GM12878 (cell line): Measurements from ENCODE around the gene PLEKHD1. TPM values are rescaled to one million over a fixed set of nuclear protein-coding genes. Genes with fewer than 3 reads are reported as not detected.

Source experiments
- ATAC-seq: fragments of 200-7000 bp; cut with Tn5 transposase; 3 replicates; pipeline ENCODE4 v1.9.1; 2020; ENCODE audit warnings: mild to moderate bottlenecking, moderate library complexity
- BruUV-seq: library from RNA; stranded (reverse); fragments of 400-500 nt; replicated peaks from 2 replicates; lab custom pipeline; 2021; lab: Mats Ljungman, UMichigan
- CTCF ChIA-PET: fragments of 300-600 bp; sonication (Branson Sonifier 250); formaldehyde crosslinking; extraction: SDS; loops from one replicate; lab custom pipeline; 2021; ENCODE audit warnings: inconsistent platforms; lab: Yijun Ruan, JAX
- POLR2A ChIA-PET: fragments of 350-600 bp; formaldehyde crosslinking; extraction: SDS; loops from one replicate; lab custom pipeline; 2021; ENCODE audit warnings: inconsistent platforms; lab: Charles Lee
- RAD21 ChIA-PET: fragments of 300-600 bp; sonication (Branson Sonifier 250); formaldehyde crosslinking; loops from one replicate; lab custom pipeline; 2023; ENCODE audit warnings: antibody characterized with exemption; ENCODE audit not compliant: unreplicated experiment; lab: Charles Lee
- SMC1A ChIA-PET: fragments of 300-600 bp; sonication (Branson Sonifier 250); formaldehyde crosslinking; loops from one replicate; lab custom pipeline; 2023; ENCODE audit not compliant: unreplicated experiment, uncharacterized antibody; lab: Charles Lee
- DNase-seq: peaks from one replicate; pipeline ENCODE4 v3.0.0-alpha.2; 2011; ENCODE audit warnings: low read depth, low spot score
- FAIRE-seq: peaks from 3 replicates; lab custom pipeline; 2011; peaks lifted over from hg19 to GRCh38; lab: Jason Lieb, UNC
- H2AFZ ChIP-seq: 2 replicates; pipeline ENCODE4 v1.6.0; 2011; ENCODE audit warnings: low read depth, low read length, control low read depth; ENCODE audit not compliant: control insufficient read depth
- H3K27ac ChIP-seq: 2 replicates; pipeline ENCODE4 v1.5.1; 2011; ENCODE audit warnings: control low read depth; ENCODE audit not compliant: control insufficient read depth, insufficient read depth
- H3K27me3 ChIP-seq, 2 experiments: replicated peaks in 1 of 2; 2 replicates each; pipeline versions ENCODE4 v1.6.0 to v1.6.1; 2011; ENCODE audit warnings: low read length in 1 of 2; ENCODE audit not compliant: control insufficient read depth in 2 of 2, insufficient read depth in 2 of 2
- H3K36me3 ChIP-seq, 2 experiments: 2 replicates each; pipeline ENCODE4 v1.5.1; 2011; ENCODE audit warnings: low read length in 1 of 2; ENCODE audit not compliant: control insufficient read depth in 2 of 2, insufficient read depth in 2 of 2
- H3K4me1 ChIP-seq: 2 replicates; pipeline ENCODE4 v1.6.1; 2011; ENCODE audit warnings: mild to moderate bottlenecking, low read length, moderate library complexity, mixed read lengths; ENCODE audit not compliant: control insufficient read depth, insufficient read depth
- H3K4me2 ChIP-seq: 2 replicates; pipeline ENCODE4 v1.6.0; 2011; ENCODE audit warnings: control low read depth; ENCODE audit not compliant: control insufficient read depth, insufficient read depth
- H3K4me3 ChIP-seq: fragments of 200-600 bp; sonication (generic); 2 replicates; pipeline ENCODE4 v1.5.1; 2016
- H3K79me2 ChIP-seq: 2 replicates; pipeline ENCODE4 v1.6.0; 2011; ENCODE audit warnings: low read length; ENCODE audit not compliant: control insufficient read depth, insufficient read depth
- H3K9ac ChIP-seq: 2 replicates; pipeline ENCODE4 v1.8.0; 2011; ENCODE audit warnings: low read length, control low read depth, mixed read lengths; ENCODE audit not compliant: control insufficient read depth, insufficient read depth
- H3K9me3 ChIP-seq: replicated peaks from 3 replicates; pipeline ENCODE4 v1.5.1; 2011; ENCODE audit warnings: mild to moderate bottlenecking, low read length; ENCODE audit not compliant: control insufficient read depth, insufficient read depth
- H4K20me1 ChIP-seq: 2 replicates; pipeline ENCODE4 v1.6.0; 2011; ENCODE audit not compliant: control insufficient read depth, insufficient read depth
- CBX5 ChIP-seq: sonication (generic); IDR thresholded peaks from 2 replicates; pipeline ENCODE4 v1.6.1; 2016; ENCODE audit warnings: low read depth, moderate library complexity, mild to moderate bottlenecking, inconsistent platforms
- ETV6 ChIP-seq, 2 experiments: fragments of 450-650 bp in 1 of 2; IDR thresholded peaks in 1 of 2; conservative IDR thresholded peaks in 1 of 2; 2 replicates each; pipeline ENCODE4 v1.6.1; 2014; ENCODE audit warnings: antibody characterized with exemption in 1 of 2, borderline replicate concordance in 1 of 2, low read depth in 1 of 2, mild to moderate bottlenecking in 1 of 2, moderate library complexity in 1 of 2
- KAT2A ChIP-seq: conservative IDR thresholded peaks from 2 replicates; pipeline ENCODE4 v1.6.1; 2011; ENCODE audit warnings: low read depth, low read length; ENCODE audit not compliant: control insufficient read depth
- NFYB ChIP-seq: IDR thresholded peaks from 2 replicates; pipeline ENCODE4 v1.6.1; 2011; ENCODE audit warnings: low read depth, mild to moderate bottlenecking, low read length, improper control_type of control experiment, moderate library complexity; ENCODE audit not compliant: insufficient read depth
- RAD21 ChIP-seq: IDR thresholded peaks from 2 replicates; pipeline ENCODE4 v1.6.1; 2011; ENCODE audit warnings: mild to moderate bottlenecking, low read depth, low read length, moderate library complexity; ENCODE audit not compliant: insufficient read depth
- RELA ChIP-seq: fragments of 450-650 bp; IDR thresholded peaks from 2 replicates; pipeline ENCODE4 v1.8.0; 2014; ENCODE audit warnings: borderline replicate concordance; ENCODE audit not compliant: partially characterized antibody
- SMC3 ChIP-seq: IDR thresholded peaks from 2 replicates; pipeline ENCODE4 v1.6.1; 2011; ENCODE audit warnings: low read length, improper control_type of control experiment, borderline replicate concordance
- TARDBP ChIP-seq: IDR thresholded peaks from 2 replicates; pipeline ENCODE4 v1.6.1; 2016; ENCODE audit warnings: borderline replicate concordance
- ZNF207 ChIP-seq: fragments of 450-650 bp; IDR thresholded peaks from 2 replicates; pipeline ENCODE4 v1.6.1; 2014; ENCODE audit warnings: antibody characterized with exemption, mild to moderate bottlenecking, borderline replicate concordance
- ZNF217 ChIP-seq: fragments of 450-650 bp; IDR thresholded peaks from 2 replicates; pipeline ENCODE4 v1.6.1; 2017; ENCODE audit warnings: antibody characterized with exemption, mild to moderate bottlenecking
- WGBS: methylation state at CpG from one replicate; pipeline ENCODE4 v1.1.6; 2016; ENCODE audit warnings: low lambda C conversion rate; ENCODE audit not compliant: insufficient replicate concordance, insufficient coverage; ENCODE audit errors: missing lambda C conversion rate; 5-methylcytosine and 5-hydroxymethylcytosine counted together
- in situ Hi-C: fragments of 300-500 bp; cut with MboI; formaldehyde crosslinking; loops from 9 replicates; pipeline ENCODE4 v1.14.3; 2018; ENCODE audit warnings: mixed read lengths
- intact Hi-C: fragments of 100-400 bp; cut with micrococcal nuclease; formaldehyde crosslinking; loops from one replicate; pipeline ENCODE4 v1.14.2; 2022; ENCODE audit not compliant: unreplicated experiment
- polyA plus RNA-seq, 11 experiments: library from polyadenylated mRNA; depleted of rRNA in 4 of 11; unstranded in 6 of 11; stranded (reverse) in 5 of 11; fragments of >200 nt; fragmentation: Nextera tagmentation in 4 of 11; fragmentation: Illumina TruSeq in 1 of 11; extraction: Ambion mirVana in 4 of 11; extraction: Trizol in 1 of 11; gene quantifications; 1 replicate in 1 of 11; 2 replicates in 10 of 11; pipeline versions ENCODE4 v1.2.1 to v1.2.3, GENCODE V29; 2011 to 2016; ENCODE audit warnings: inconsistent platforms in 2 of 11, missing spikeins in 2 of 11, low read depth in 1 of 11
- total RNA-seq, 4 experiments: library from RNA; depleted of rRNA in 3 of 4; stranded (reverse); fragments of >200 nt in 3 of 4; fragmentation: Illumina TruSeq in 1 of 4; extraction: Trizol in 1 of 4; gene quantifications; 2 replicates each; pipeline versions ENCODE4 v1.2.1 to v1.2.3, GENCODE V29; 2013 to 2021
- TF ChIP-seq, protein P1 (sequence below): fragments of 450-650 bp; IDR thresholded peaks from 2 replicates; pipeline ENCODE4 v1.6.1; 2018; ENCODE audit warnings: borderline replicate concordance, mild to moderate bottlenecking; ENCODE audit not compliant: partially characterized antibody
- TF ChIP-seq, protein P2 (sequence below): IDR thresholded peaks from 2 replicates; pipeline ENCODE4 v1.6.1; 2012; ENCODE audit warnings: low read depth, low read length, improper control_type of control experiment
- TF ChIP-seq, protein P3 (sequence below): fragments of 450-650 bp; IDR thresholded peaks from 2 replicates; pipeline ENCODE4 v1.6.1; 2017; ENCODE audit warnings: mild to moderate bottlenecking, low read depth, inconsistent platforms; ENCODE audit not compliant: poor library complexity, severe bottlenecking
- TF ChIP-seq, protein P4 (sequence below): IDR thresholded peaks from 2 replicates; pipeline ENCODE4 v1.6.1; 2012; ENCODE audit warnings: low read depth, low read length, improper control_type of control experiment

The PLEKHD1 gene
- total and polyA plus RNA-seq, 10 of the 15 experiments (the other 5 are each of a cell fraction or from before 2014, with no cell fraction given) = 0.01 to 0.08 (median 0.04) TPM; not detected in 6

DNA sequence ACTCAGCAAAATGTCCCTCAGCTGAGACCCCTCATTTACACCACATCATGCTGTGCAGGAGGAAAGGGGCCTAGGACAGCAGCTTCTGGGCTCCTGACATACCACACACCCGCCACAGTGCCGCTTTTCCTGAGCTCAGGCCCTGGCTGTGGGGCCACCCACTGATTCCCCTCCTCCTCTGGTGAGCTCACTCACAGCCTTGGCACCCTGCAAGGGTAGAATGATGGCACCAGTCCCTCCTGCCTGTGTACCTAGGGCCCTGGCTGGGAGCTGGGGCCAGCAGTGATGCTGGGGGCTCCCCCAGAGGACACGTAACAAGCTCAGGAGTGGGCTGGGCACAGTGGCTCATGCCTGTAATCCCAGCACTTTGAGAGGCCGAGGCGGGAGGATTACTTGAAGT, 44.4 kb downstream of the PLEKHD1 start:
- FAIRE-seq = no peak
- no peaks in the 10 kb centered on the region for H4K20me1 ChIP-seq
- no peak overlapping the region for H3K4me2 ChIP-seq
- H3K4me3 ChIP-seq = no peak overlapping the region
- RAD21 ChIA-PET = interaction anchor here (0.8 kb wide), 1 partner anchor 70 kb away, joined by 4 read pairs; no protein-coding TSS in a partner anchor
- no peak for ATAC-seq
- H3K4me1 ChIP-seq = no peaks in the 10 kb centered on the region
- CTCF ChIA-PET = interaction anchor here (1.5 kb wide), 1 partner anchor 13 kb away, joined by 4 read pairs; no protein-coding TSS in a partner anchor
- H3K27me3 ChIP-seq = peaks cover 2 to 3% of the 10 kb centered on the region in 2 experiments
- POLR2A ChIA-PET = no interaction called here
- SMC1A ChIA-PET = no interaction called here
- no peak overlapping the region for H2AFZ ChIP-seq
- in situ Hi-C loops (no loop called here), intact Hi-C loops (no loop called here)
- no peak overlapping the region for H3K9ac ChIP-seq
- no peaks in the 10 kb centered on the region for H3K79me2 ChIP-seq
- H3K27ac ChIP-seq = no peak overlapping the region
- DNase-seq = no peak
- no peaks in the 10 kb centered on the region for H3K9me3 ChIP-seq
- no peak for TF ChIP-seq TARDBP
- TF ChIP-seq, protein P1, sequence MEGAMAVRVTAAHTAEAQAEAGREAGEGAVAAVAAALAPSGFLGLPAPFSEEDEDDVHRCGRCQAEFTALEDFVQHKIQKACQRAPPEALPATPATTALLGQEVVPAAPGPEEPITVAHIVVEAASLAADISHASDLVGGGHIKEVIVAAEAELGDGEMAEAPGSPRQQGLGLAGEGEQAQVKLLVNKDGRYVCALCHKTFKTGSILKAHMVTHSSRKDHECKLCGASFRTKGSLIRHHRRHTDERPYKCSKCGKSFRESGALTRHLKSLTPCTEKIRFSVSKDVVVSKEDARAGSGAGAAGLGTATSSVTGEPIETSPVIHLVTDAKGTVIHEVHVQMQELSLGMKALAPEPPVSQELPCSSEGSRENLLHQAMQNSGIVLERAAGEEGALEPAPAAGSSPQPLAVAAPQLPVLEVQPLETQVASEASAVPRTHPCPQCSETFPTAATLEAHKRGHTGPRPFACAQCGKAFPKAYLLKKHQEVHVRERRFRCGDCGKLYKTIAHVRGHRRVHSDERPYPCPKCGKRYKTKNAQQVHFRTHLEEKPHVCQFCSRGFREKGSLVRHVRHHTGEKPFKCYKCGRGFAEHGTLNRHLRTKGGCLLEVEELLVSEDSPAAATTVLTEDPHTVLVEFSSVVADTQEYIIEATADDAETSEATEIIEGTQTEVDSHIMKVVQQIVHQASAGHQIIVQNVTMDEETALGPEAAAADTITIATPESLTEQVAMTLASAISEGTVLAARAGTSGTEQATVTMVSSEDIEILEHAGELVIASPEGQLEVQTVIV = no peak
- TF ChIP-seq, protein P2, sequence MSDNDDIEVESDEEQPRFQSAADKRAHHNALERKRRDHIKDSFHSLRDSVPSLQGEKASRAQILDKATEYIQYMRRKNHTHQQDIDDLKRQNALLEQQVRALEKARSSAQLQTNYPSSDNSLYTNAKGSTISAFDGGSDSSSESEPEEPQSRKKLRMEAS = no peak
- no peak for TF ChIP-seq CBX5
- TF ChIP-seq, protein P3, sequence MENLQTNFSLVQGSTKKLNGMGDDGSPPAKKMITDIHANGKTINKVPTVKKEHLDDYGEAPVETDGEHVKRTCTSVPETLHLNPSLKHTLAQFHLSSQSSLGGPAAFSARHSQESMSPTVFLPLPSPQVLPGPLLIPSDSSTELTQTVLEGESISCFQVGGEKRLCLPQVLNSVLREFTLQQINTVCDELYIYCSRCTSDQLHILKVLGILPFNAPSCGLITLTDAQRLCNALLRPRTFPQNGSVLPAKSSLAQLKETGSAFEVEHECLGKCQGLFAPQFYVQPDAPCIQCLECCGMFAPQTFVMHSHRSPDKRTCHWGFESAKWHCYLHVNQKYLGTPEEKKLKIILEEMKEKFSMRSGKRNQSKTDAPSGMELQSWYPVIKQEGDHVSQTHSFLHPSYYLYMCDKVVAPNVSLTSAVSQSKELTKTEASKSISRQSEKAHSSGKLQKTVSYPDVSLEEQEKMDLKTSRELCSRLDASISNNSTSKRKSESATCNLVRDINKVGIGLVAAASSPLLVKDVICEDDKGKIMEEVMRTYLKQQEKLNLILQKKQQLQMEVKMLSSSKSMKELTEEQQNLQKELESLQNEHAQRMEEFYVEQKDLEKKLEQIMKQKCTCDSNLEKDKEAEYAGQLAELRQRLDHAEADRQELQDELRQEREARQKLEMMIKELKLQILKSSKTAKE = no peak
- no peak for TF ChIP-seq NFYB
- no peak for TF ChIP-seq ZNF207
- no peak for TF ChIP-seq RELA
- TF ChIP-seq KAT2A = no peak
- no peak for TF ChIP-seq SMC3
- TF ChIP-seq, protein P4, sequence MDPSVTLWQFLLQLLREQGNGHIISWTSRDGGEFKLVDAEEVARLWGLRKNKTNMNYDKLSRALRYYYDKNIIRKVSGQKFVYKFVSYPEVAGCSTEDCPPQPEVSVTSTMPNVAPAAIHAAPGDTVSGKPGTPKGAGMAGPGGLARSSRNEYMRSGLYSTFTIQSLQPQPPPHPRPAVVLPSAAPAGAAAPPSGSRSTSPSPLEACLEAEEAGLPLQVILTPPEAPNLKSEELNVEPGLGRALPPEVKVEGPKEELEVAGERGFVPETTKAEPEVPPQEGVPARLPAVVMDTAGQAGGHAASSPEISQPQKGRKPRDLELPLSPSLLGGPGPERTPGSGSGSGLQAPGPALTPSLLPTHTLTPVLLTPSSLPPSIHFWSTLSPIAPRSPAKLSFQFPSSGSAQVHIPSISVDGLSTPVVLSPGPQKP = no peak
- no peak for TF ChIP-seq ZNF217
- no peak for TF ChIP-seq RAD21
- no peak for TF ChIP-seq ETV6 (conservative IDR thresholded peaks at IDR 0.05 in 1 of 2, IDR thresholded peaks at IDR 0.05 in 1 of 2; ENCODE audit: borderline replicate concordance in 1 of 2, low read depth in 1 of 2)
- BruUV-seq = no TSS peak
- 43% methylated on average over 5 of the region's 5 CpGs for WGBS
- no peaks in the 10 kb centered on the region for H3K36me3 ChIP-seq
